ENCODE results near the gene SPOCK3.

SPOCK3 gene

GRCh38 chr4:167176723-167177367, 57.4 kb downstream of the SPOCK3 start:
- DNase-seq (ENCODE audit: low spot score) = no peak

DNA sequence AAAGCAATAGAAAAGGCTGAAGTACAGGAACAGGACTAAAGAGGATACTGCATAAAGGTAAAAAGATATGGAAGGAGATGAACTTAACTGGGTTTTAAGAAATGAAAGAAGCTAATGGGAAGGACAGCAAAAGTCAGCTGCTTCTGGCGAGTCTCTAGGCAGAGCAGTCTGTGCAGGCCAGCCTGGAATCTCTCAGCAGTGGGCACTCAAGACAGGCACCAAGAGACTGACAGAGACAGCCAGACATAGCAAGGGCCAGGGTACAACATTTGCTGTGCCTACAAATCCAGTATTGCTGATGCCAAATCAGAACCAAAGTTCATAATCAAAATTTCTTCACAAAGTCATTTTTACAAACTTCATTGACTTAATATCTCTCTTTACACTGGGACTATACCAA, 62.4 kb downstream of the SPOCK3 start:
- no peak for DNase-seq (ENCODE audit: low spot score)

GRCh38 chr4:167168611-167169010, 65.7 kb downstream of the SPOCK3 start:
- DNase-seq (ENCODE audit: low spot score) = no peak

- no peak for DNase-seq (ENCODE audit: low spot score)
Observed at GRCh38 chr4:167150587-167150986, 83.7 kb downstream of the SPOCK3 start.

DNA sequence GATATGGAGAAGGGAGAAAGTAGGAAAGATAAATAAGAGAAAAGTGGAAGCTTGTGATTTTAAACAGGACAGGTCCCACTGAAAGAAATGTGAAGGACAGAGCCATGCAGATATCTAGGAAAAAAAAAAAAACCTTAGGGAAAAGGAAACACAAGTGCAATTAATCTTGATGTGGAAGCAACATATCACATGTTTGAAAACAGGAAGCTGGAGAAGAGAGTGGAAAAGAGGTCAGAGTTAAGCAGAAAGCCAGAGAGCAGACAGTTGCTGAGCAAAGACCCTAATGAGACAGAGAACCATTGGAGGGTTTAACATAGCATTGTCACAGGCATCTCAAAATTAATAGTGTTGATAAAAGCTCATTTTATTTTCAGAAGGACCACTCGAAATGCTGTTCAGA, 89.7 kb downstream of the SPOCK3 start:
- no peak for DNase-seq (ENCODE audit: low spot score)

DNA sequence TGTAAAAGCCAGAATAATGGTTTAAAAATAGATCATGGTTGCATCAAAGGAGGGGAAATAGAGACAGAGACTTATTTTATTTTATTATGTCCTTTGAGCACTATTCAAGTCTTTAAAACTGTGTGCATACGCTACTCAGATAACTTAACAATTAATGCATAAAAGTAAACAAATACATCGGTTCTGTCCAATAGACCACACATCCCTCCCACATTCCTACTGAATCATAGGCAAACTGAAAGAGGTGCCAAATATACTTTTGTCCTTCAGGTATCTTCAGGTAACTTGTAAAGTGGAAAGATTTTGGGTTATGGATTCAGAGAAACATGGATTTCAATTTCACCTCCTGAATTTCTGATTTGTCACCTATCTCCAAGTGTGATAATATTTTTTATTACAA, 91.3 kb downstream of the SPOCK3 start:
- DNase-seq (ENCODE audit: low spot score) = no peak

DNA sequence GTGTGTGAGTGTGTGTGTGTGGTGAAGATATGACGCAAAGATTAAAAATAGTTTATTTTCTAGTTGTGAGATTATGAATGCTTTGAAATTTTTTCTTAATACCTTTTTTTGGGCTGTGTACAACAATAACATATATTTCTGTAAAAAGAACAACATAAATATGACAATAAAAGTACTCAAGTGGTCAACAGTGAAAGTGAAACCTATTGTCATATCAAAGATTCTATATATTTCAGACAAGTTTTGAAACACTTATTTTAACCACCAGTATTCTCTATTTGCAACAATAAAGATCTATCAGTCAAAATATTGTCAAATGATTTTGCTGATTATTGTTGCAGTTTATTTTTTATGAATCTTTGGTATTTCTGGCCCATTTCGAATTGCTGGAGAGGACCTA, 98.0 kb downstream of the SPOCK3 start:
- DNase-seq (ENCODE audit: low spot score) = no peak

- no peak for DNase-seq (ENCODE audit: low spot score)
Observed at GRCh38 chr4:167129146-167129545, 105.1 kb downstream of the SPOCK3 start.

DNA sequence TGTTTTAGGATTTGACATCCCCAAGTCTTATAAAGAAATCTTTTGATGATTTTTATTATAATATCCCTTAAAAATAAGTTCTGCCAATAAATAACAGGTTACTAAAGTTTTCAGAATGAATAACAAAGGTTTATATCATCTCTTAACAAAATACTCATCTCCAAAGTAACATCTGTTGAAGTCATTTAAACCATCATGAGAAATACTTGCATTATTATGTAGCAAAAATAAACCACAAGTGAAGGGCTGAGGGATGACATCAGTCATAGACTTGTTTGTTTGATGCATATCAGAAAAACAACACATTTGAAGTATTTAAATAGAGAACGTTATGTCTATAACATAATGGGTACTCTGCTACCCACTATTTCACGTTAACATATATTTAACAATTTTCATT, 114.9 kb downstream of the SPOCK3 start:
- DNase-seq (ENCODE audit: low spot score) = no peak

DNA sequence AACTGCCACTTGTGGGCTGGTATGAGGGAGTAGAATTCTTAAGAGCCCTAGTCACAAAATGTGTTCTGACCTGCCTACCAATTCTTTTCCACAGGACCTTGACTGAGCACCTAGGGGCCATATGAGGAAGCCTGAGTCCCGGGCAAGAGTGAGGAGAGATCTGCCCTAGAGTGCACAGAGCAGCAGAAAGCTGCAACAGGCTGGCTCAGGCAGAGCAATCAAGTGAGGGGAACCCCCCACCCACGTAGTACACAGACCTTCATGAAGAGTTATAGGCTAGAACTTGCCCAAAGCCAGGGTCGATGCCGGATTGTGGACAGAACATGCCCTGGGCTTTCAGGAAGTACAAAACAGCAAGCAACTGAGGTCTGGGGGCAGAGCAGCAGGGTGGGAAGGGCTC, 117.0 kb downstream of the SPOCK3 start:
- DNase-seq (ENCODE audit: low spot score) = no peak

GRCh38 chr4:167114416-167114971, 119.8 kb downstream of the SPOCK3 start:
- DNase-seq (ENCODE audit: low spot score) = no peak

GRCh38 chr4:167111622-167112021, 122.7 kb downstream of the SPOCK3 start:
- DNase-seq (ENCODE audit: low spot score) = no peak

DNA sequence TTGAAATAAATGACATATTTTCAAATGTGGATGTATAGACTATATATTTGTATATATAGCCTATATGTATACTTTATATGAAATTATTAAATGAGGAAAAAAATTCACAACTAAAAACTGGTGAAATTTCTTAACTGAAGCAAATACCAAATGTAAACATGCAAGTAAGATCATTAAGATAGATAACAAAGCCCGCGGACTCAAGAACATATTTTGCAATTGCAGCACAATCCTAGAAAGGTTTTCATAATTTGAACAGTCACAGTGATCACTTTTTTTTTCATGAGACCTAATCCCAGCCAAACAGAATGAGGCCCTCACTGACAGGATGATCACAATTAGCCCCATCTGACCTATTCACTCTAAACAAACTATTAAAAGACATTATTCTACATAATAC, 123.2 kb downstream of the SPOCK3 start:
- no peak for DNase-seq (ENCODE audit: low spot score)

GRCh38 chr4:167109859-167110258, 124.4 kb downstream of the SPOCK3 start:
- DNase-seq (ENCODE audit: low spot score) = no peak

DNA sequence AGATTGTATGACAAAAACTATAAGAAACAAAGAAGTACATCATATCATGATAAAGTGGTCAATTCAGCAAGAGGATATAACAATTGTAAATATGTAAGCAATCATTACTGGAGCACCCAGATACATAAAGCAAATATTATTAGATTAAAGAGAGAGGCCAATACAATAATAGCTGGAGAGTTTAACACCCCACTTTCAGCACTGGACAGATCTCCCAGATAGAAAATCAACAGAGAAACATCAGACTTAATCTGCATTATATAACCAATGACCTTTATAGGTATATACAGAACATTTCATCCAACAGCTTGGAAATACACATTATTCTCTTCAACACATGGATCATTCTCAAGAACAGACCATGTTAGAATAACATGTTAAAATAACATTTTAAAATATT, 128.4 kb downstream of the SPOCK3 start:
- no peak for DNase-seq (ENCODE audit: low spot score)

DNA sequence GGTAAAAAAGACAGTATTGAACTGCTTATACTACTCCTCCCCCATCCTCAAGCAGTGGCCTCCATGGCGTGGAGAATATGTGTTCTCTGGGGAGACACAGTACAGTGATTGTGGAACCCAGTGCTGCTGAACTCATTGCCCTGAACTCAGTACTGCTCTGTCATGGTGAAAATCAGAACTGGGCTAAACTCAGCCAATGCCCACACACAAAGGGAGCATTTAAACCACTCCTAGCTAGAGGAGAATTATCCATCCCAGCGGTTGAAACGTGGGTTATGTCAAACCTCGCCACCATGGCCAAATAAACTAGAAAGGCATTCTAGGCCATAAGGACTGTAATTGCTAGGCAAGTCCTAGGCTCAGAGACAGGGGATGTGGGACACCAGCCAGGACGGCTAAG, 131.8 kb downstream of the SPOCK3 start:
- no peak for DNase-seq (ENCODE audit: low spot score)

DNA sequence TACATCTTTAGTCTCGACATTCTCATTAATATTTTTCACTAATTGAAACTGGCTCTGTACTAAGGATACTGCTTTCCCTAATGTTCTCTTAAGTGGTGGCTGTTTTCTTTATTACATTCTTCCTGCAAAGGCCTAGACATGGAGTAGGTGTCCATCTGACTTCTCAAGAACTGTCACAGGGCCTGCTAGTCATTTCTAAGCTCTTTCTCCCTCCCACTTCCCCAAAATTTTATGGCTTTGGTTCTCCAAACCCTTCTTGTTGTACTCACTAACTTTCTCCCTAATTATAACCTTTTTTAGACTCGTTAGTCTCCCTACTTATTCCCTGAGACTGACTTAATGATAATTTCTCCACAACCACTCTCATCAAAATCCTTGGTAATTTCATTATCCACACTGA, 133.3 kb downstream of the SPOCK3 start:
- DNase-seq (ENCODE audit: low spot score) = no peak

DNA sequence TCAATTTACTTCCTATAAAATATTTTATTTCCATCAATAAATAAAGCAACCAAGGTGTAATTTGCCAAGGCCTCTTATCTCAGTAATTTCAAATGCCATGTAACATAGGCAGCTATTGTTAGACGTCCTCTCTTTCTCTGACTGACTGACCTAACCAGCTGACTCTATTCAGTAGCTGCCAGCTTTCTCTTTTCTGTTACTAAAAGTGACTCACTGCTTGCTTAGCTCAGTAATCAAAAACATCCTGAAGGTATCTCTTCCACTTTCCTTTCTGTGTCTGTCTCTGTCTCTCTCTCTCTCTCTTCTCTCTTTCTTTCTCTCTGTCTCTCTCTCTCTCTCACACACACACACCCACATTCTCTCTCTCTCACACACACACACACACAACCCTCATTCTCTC, 134.2 kb downstream of the SPOCK3 start:
- no peak for DNase-seq (ENCODE audit: low spot score)

DNA sequence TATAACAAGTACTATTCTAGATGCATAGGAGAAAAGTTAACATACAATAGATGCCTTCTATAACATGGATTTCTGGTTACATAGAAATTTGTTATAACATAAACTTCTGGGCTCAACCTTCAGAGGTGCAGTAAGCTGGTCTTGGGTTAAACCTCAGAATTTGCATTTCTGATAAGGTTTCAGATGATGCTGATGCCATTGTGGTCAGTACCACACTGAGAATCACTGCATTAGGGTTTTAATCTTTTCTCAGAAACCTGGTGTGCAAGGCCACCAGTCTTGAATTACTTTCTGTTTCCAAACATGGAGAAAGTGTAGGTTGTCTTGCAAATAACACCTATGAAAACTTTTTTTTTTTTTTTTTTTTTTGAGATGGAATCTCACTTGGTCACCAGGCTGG, 146.2 kb downstream of the SPOCK3 start:
- no peak for DNase-seq (ENCODE audit: low spot score)

DNA sequence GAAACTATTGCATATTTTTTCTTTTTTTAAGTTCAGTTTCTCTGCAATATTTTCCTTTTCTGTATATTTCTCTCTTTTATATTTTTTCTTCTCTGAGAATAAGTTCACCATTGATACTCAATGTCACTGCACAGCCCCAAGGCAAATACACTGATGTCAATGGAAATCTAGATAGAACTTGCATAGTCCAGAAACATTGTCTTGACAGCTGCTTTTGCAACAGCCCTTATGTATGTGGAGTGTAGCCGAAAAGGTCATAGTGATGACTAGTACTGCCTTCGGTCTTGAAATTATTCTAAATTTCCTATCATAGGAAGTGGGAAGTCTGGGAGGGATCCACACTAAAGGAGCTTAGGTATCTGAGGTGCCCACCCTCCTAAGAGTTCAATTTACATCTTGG, 150.0 kb downstream of the SPOCK3 start:
- no peak for DNase-seq (ENCODE audit: low spot score)

- DNase-seq (ENCODE audit: low spot score) = no peak
Observed at GRCh38 chr4:167079762-167080161, 154.5 kb downstream of the SPOCK3 start.

- DNase-seq (ENCODE audit: low spot score) = no peak
Observed at GRCh38 chr4:167052631-167053091, 181.6 kb downstream of the SPOCK3 start.

DNA sequence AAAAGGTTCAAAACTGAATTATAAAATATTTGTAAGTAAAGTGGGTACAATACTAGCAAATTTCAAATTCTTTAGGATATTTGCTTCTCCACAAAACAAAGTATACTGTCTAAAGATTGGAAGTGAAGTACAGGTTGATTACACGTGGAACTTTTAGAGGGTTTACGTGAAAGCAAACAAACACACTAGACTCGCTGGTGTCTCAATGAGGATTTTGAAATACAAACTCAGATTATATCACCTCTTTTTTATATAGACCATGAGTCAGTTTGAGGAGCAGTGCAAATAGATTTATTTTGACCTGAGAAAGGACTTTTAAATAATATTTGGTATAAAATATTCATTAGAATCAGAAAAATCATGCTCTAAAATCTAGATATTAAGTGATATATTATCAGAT, 185.0 kb downstream of the SPOCK3 start:
- no peak for DNase-seq (ENCODE audit: low spot score)

- no peak for DNase-seq (ENCODE audit: low spot score)
Observed at GRCh38 chr4:167041524-167041923, 192.8 kb downstream of the SPOCK3 start.
